ENCODE data around the gene USB1.
A peak's percentile ranks its signal among the peaks of the same experiment; 100 is the strongest.

The USB1 gene

DNA sequence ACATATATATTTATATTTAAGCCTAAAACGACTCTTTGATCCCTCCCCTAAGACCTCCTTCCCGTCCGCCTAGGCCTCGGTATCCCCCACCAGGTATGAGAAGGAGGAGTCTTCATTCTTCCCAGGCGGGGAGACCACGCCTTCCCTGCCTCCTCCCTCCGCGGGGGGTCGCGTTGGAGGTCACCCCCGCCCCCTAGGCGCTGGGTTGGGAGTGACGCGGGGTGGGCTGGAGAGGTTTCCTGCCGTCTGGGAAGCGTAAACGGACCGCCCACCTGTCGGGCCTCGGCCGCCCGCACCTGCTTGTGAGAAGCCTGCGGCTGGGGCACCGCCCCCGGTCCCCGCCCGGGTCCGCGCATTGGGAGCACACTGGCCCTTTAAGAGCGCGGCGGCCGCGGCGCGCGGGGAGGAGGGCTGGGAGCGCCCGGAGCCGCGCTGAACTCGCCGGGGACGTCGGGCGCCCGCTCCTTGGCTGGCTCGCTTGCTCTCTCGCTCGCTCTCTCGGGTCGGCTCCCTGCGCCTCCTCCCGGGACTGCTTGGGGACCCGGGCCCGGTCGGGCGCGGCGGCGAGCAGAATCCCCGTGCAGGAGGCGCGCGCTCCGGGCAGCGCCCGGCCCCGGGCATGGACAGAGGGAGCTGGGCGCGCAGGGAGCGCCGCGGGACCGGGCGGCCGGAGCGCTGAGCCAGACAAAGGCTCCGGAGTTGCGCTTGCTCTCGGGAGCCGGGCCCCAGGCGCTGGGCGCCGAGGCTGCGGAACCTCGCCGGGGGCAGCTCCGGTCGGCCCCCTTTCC is 24.3 kb downstream of the USB1 start, which contains the start of gene MMP15 (continued):
- TF ChIP-seq, protein P1, sequence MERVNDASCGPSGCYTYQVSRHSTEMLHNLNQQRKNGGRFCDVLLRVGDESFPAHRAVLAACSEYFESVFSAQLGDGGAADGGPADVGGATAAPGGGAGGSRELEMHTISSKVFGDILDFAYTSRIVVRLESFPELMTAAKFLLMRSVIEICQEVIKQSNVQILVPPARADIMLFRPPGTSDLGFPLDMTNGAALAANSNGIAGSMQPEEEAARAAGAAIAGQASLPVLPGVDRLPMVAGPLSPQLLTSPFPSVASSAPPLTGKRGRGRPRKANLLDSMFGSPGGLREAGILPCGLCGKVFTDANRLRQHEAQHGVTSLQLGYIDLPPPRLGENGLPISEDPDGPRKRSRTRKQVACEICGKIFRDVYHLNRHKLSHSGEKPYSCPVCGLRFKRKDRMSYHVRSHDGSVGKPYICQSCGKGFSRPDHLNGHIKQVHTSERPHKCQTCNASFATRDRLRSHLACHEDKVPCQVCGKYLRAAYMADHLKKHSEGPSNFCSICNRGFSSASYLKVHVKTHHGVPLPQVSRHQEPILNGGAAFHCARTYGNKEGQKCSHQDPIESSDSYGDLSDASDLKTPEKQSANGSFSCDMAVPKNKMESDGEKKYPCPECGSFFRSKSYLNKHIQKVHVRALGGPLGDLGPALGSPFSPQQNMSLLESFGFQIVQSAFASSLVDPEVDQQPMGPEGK (tag by site-specific recombination; IDR thresholded peaks at IDR 0.05) = peak; percentile 95
- TF ChIP-seq, protein P2, sequence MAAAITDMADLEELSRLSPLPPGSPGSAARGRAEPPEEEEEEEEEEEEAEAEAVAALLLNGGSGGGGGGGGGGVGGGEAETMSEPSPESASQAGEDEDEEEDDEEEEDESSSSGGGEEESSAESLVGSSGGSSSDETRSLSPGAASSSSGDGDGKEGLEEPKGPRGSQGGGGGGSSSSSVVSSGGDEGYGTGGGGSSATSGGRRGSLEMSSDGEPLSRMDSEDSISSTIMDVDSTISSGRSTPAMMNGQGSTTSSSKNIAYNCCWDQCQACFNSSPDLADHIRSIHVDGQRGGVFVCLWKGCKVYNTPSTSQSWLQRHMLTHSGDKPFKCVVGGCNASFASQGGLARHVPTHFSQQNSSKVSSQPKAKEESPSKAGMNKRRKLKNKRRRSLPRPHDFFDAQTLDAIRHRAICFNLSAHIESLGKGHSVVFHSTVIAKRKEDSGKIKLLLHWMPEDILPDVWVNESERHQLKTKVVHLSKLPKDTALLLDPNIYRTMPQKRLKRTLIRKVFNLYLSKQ (tag by site-specific recombination; IDR thresholded peaks at IDR 0.05; ENCODE audit: borderline replicate concordance) = no peak
- TF ChIP-seq ZBTB48 (tag by site-specific recombination; IDR thresholded peaks at IDR 0.05) = peak; percentile 8; the same call in 1 of the 2 replicates
- TF ChIP-seq GLIS2 (tag by site-specific recombination; IDR thresholded peaks at IDR 0.05) = peak; percentile 95
- TF ChIP-seq, protein P3, sequence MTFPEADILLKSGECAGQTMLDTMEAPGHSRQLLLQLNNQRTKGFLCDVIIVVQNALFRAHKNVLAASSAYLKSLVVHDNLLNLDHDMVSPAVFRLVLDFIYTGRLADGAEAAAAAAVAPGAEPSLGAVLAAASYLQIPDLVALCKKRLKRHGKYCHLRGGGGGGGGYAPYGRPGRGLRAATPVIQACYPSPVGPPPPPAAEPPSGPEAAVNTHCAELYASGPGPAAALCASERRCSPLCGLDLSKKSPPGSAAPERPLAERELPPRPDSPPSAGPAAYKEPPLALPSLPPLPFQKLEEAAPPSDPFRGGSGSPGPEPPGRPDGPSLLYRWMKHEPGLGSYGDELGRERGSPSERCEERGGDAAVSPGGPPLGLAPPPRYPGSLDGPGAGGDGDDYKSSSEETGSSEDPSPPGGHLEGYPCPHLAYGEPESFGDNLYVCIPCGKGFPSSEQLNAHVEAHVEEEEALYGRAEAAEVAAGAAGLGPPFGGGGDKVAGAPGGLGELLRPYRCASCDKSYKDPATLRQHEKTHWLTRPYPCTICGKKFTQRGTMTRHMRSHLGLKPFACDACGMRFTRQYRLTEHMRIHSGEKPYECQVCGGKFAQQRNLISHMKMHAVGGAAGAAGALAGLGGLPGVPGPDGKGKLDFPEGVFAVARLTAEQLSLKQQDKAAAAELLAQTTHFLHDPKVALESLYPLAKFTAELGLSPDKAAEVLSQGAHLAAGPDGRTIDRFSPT (tag by site-specific recombination; IDR thresholded peaks at IDR 0.05) = no peak
- TF ChIP-seq ZNF223 (tag by site-specific recombination; IDR thresholded peaks at IDR 0.05) = no peak
- TF ChIP-seq, protein P4, sequence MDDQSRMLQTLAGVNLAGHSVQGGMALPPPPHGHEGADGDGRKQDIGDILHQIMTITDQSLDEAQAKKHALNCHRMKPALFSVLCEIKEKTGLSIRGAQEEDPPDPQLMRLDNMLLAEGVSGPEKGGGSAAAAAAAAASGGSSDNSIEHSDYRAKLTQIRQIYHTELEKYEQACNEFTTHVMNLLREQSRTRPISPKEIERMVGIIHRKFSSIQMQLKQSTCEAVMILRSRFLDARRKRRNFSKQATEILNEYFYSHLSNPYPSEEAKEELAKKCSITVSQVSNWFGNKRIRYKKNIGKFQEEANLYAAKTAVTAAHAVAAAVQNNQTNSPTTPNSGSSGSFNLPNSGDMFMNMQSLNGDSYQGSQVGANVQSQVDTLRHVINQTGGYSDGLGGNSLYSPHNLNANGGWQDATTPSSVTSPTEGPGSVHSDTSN (CRISPR knock-in tag; IDR thresholded peaks at IDR 0.05) = no peak
- 0 out of 2 replicates have a peak, but pooled peaks have one; percentile 38 for TF ChIP-seq ZBTB7A (tag by site-specific recombination; IDR thresholded peaks at IDR 0.05; ENCODE audit: low read depth)
- peak; percentile 96 for TF ChIP-seq GLIS1 (tag by site-specific recombination; IDR thresholded peaks at IDR 0.05)
- TF ChIP-seq ZNF529 (tag by site-specific recombination; IDR thresholded peaks at IDR 0.05; ENCODE audit: insufficient replicate concordance) = no peak
- peak; percentile 93 for TF ChIP-seq SP3 (tag by site-specific recombination; IDR thresholded peaks at IDR 0.05)
- no peak for TF ChIP-seq GFI1B (tag by site-specific recombination; IDR thresholded peaks at IDR 0.05)
- TF ChIP-seq, protein P5, sequence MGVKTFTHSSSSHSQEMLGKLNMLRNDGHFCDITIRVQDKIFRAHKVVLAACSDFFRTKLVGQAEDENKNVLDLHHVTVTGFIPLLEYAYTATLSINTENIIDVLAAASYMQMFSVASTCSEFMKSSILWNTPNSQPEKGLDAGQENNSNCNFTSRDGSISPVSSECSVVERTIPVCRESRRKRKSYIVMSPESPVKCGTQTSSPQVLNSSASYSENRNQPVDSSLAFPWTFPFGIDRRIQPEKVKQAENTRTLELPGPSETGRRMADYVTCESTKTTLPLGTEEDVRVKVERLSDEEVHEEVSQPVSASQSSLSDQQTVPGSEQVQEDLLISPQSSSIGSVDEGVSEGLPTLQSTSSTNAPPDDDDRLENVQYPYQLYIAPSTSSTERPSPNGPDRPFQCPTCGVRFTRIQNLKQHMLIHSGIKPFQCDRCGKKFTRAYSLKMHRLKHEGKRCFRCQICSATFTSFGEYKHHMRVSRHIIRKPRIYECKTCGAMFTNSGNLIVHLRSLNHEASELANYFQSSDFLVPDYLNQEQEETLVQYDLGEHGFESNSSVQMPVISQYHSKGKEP (tag by site-specific recombination; IDR thresholded peaks at IDR 0.05) = no peak; the same call in 1 of the 2 replicates
- TF ChIP-seq ZNF510 (tag by site-specific recombination; IDR thresholded peaks at IDR 0.05; ENCODE audit: insufficient replicate concordance) = no peak
- TF ChIP-seq ZNF311 (tag by site-specific recombination; IDR thresholded peaks at IDR 0.05; ENCODE audit: borderline replicate concordance) = no peak
- TF ChIP-seq SP2 (tag by site-specific recombination; IDR thresholded peaks at IDR 0.05) = peak; percentile 78
- TF ChIP-seq ZNF121 (tag by site-specific recombination; IDR thresholded peaks at IDR 0.05) = no peak
- no peak for TF ChIP-seq ZNF670 (tag by site-specific recombination; IDR thresholded peaks at IDR 0.05; ENCODE audit: low read depth)
- no peak for TF ChIP-seq ZNF555 (tag by site-specific recombination; conservative IDR thresholded peaks at IDR 0.05)
- no peak for TF ChIP-seq ZNF654 (tag by site-specific recombination; IDR thresholded peaks at IDR 0.05; ENCODE audit: low read depth)
- no peak for TF ChIP-seq ZNF610 (tag by site-specific recombination; IDR thresholded peaks at IDR 0.05; ENCODE audit: borderline replicate concordance)
- no peak for TF ChIP-seq ZNF830 (tag by site-specific recombination; IDR thresholded peaks at IDR 0.05; ENCODE audit: low read depth)
- TF ChIP-seq ZNF530 (tag by site-specific recombination; IDR thresholded peaks at IDR 0.05; ENCODE audit: low read depth) = no peak
- no peak for TF ChIP-seq ZNF791 (tag by site-specific recombination; IDR thresholded peaks at IDR 0.05)
- TF ChIP-seq YY2 (tag by site-specific recombination; IDR thresholded peaks at IDR 0.05) = no peak
- TF ChIP-seq KLF7 (tag by site-specific recombination; IDR thresholded peaks at IDR 0.05; ENCODE audit: borderline replicate concordance) = peak; percentile 69; the same call in 1 of the 2 replicates
- no peak for TF ChIP-seq ZNF747 (tag by site-specific recombination; IDR thresholded peaks at IDR 0.05)
- no peak for TF ChIP-seq ZNF16 (tag by site-specific recombination; IDR thresholded peaks at IDR 0.05; ENCODE audit: low read depth)
- no peak for TF ChIP-seq ZFP69B (tag by site-specific recombination; IDR thresholded peaks at IDR 0.05)
- TF ChIP-seq ZNF221 (tag by site-specific recombination; IDR thresholded peaks at IDR 0.05; ENCODE audit: borderline replicate concordance) = no peak
- TF ChIP-seq ZNF48 (tag by site-specific recombination; IDR thresholded peaks at IDR 0.05) = no peak
- no peak for TF ChIP-seq OVOL3 (tag by site-specific recombination; IDR thresholded peaks at IDR 0.05)

Measured in HEK293 (cell line).